Panc1 (cell line): Measurements from ENCODE around the gene CNTN5. TPM values are rescaled to one million over a fixed set of nuclear protein-coding genes. Genes with fewer than 3 reads are reported as not detected.

Experiments
- ATAC-seq: fragments of 200-7000 bp; cut with Tn5 transposase; 2 replicates; pipeline ENCODE4 v1.9.1; 2020; ENCODE audit warnings: mild to moderate bottlenecking, moderate library complexity
- BruUV-seq: library from RNA; stranded (reverse); fragments of 400-500 nt; replicated peaks from 2 replicates; lab custom pipeline; 2021; lab: Mats Ljungman, UMichigan
- CTCF ChIA-PET: fragments of 300-600 bp; sonication (Branson Sonifier 250); formaldehyde crosslinking; loops from one replicate; lab custom pipeline; 2022; ENCODE audit warnings: antibody characterized with exemption; lab: Charles Lee
- POLR2A ChIA-PET: fragments of 300-600 bp; sonication (Branson Sonifier 250); formaldehyde crosslinking; loops from one replicate; lab custom pipeline; 2022; ENCODE audit warnings: antibody characterized with exemption; lab: Charles Lee
- DNase-seq: peaks from one replicate; pipeline ENCODE4 v3.0.0-alpha.2; 2010; ENCODE audit warnings: low read depth, low spot score
- H3K27ac ChIP-seq: 2 replicates; pipeline ENCODE4 v1.5.1; 2011; ENCODE audit warnings: mild to moderate bottlenecking, low read length, inconsistent platforms
- H3K27me3 ChIP-seq: fragments of 200-500 bp; sonication (Bioruptor generic); 2 replicates; pipeline ENCODE4 v1.6.0; 2014; ENCODE audit warnings: low read length, inconsistent platforms; ENCODE audit not compliant: control insufficient read depth, insufficient read depth
- H3K36me3 ChIP-seq: fragments of 200-500 bp; sonication (Bioruptor generic); 2 replicates; pipeline ENCODE4 v1.5.1; 2014; ENCODE audit warnings: inconsistent platforms, mild to moderate bottlenecking, low read length, moderate library complexity; ENCODE audit not compliant: control insufficient read depth, insufficient read depth
- H3K4me1 ChIP-seq: 2 replicates; pipeline ENCODE4 v1.5.1; 2011; ENCODE audit warnings: inconsistent platforms, mild to moderate bottlenecking, low read length, moderate library complexity; ENCODE audit not compliant: control insufficient read depth, insufficient read depth
- H3K4me3 ChIP-seq, 2 experiments: 2 replicates each; pipeline ENCODE4 v1.5.1; 2011 to 2012; ENCODE audit warnings: low read depth in 2 of 2, low read length in 2 of 2, mild to moderate bottlenecking in 2 of 2, inconsistent platforms in 1 of 2, moderate library complexity in 1 of 2
- H3K9me3 ChIP-seq: fragments of 200-500 bp; sonication (Bioruptor generic); 2 replicates; pipeline ENCODE4 v1.5.1; 2014; ENCODE audit warnings: low read depth, mild to moderate bottlenecking, inconsistent platforms, low read length, moderate library complexity; ENCODE audit not compliant: control insufficient read depth, insufficient read depth
- CTCF ChIP-seq: fragments of 450-650 bp; IDR thresholded peaks from 2 replicates; pipeline ENCODE4 v1.5.1; 2017; ENCODE audit warnings: mild to moderate bottlenecking
- POLR2AphosphoS5 ChIP-seq: IDR thresholded peaks from 2 replicates; pipeline ENCODE4 v1.6.1; 2012; ENCODE audit warnings: mild to moderate bottlenecking, low read depth, low read length, moderate library complexity
- REST ChIP-seq, 2 experiments: IDR thresholded peaks; 2 replicates each; pipeline ENCODE4 v1.6.1; 2011 to 2012; ENCODE audit warnings: low read depth in 2 of 2, control low read depth in 1 of 2, low read length in 1 of 2, mild to moderate bottlenecking in 1 of 2, moderate library complexity in 1 of 2; ENCODE audit not compliant: insufficient read depth in 1 of 2
- SIN3A ChIP-seq: IDR thresholded peaks from 2 replicates; pipeline ENCODE4 v1.6.1; 2012; ENCODE audit warnings: low read depth, mild to moderate bottlenecking, low read length, moderate library complexity, borderline replicate concordance; ENCODE audit not compliant: insufficient read depth
- TCF7L2 ChIP-seq: IDR thresholded peaks from 2 replicates; pipeline ENCODE4 v1.6.1; 2011; ENCODE audit warnings: mild to moderate bottlenecking, low read depth, low read length, inconsistent platforms
- in situ Hi-C: cut with HindIII; loops from 2 replicates; pipeline ENCODE4 v1.10.0; 2016; ENCODE audit warnings: low sequenced_read_pairs, low pct_unique_long_range_greater_than_20kb
- intact Hi-C: fragments of 100-400 bp; cut with micrococcal nuclease; formaldehyde crosslinking; loops from one replicate; pipeline ENCODE4 v1.10.0; 2022; ENCODE audit not compliant: unreplicated experiment
- total RNA-seq: library from RNA; stranded (reverse); gene quantifications from one replicate; pipeline ENCODE4 v1.2.1, GENCODE V29; 2021; ENCODE audit not compliant: unreplicated experiment

CNTN5 gene
- total RNA-seq, 1 experiment from 2014 or later: not detected

GRCh38 chr11:100008417-100008816 lies 987.7 kb downstream of the CNTN5 start:
- intact Hi-C loops: no loop called here
- CTCF ChIA-PET: no interaction called here

GRCh38 chr11:100009728-100010127 lies 989.0 kb downstream of the CNTN5 start:
- no peaks in the 10 kb centered on the region for H3K36me3 ChIP-seq
- no peak overlapping the region for H3K4me3 ChIP-seq
- TF ChIP-seq CTCF (no peak), POLR2AphosphoS5 (no peak), TCF7L2 (no peak), REST (IDR thresholded peaks at IDR 0.05; ENCODE audit: insufficient read depth in 1 of 2, low read depth in 2 of 2, low read length in 1 of 2) (no peak), SIN3A (no peak)
- intact Hi-C loops (no loop called here), in situ Hi-C loops (no loop called here)
- no peak overlapping the region for H3K27ac ChIP-seq
- ChIA-PET CTCF (no interaction called here), POLR2A (no interaction called here)
- no peaks in the 10 kb centered on the region for H3K27me3 ChIP-seq
- no peaks in the 10 kb centered on the region for H3K4me1 ChIP-seq
- DNase-seq (no peak), ATAC-seq (no peak)
- BruUV-seq: no TSS peak
- H3K9me3 ChIP-seq: no peaks in the 10 kb centered on the region

More at GRCh38 chr11:100008417-100008816, 987.7 kb downstream of the CNTN5 start:
- Histone ChIP-seq H3K4me1 (no peaks in the 10 kb centered on the region), H3K4me3 (no peak overlapping the region), H3K9me3 (no peaks in the 10 kb centered on the region), H3K27me3 (no peaks in the 10 kb centered on the region), H3K27ac (no peak overlapping the region), H3K36me3 (no peaks in the 10 kb centered on the region)
- POLR2A ChIA-PET: no interaction called here
- TF ChIP-seq CTCF: no peak
- TF ChIP-seq POLR2AphosphoS5: no peak
- no peak for TF ChIP-seq REST (IDR thresholded peaks at IDR 0.05; ENCODE audit: insufficient read depth in 1 of 2, low read depth in 2 of 2, low read length in 1 of 2)
- TF ChIP-seq TCF7L2: no peak
- no peak for TF ChIP-seq SIN3A
- DNase-seq (no peak), ATAC-seq (no peak)
- no TSS peak for BruUV-seq
- in situ Hi-C loops: no loop called here
